ENCODE measurements around the gene MMADHC. TPM values are rescaled to one million over a fixed set of nuclear protein-coding genes. Genes with fewer than 3 reads are reported as not detected.

Gene MMADHC
- total RNA-seq, 6 donors from 2014 or later, result 21.1 to 80.9 (median 68.9) TPM

- DNase-seq (peak in 1 of 2 donors; percentile 55), ATAC-seq (ENCODE audit: low FRiP score in 2 of 2) (peak; percentile 57 to 81)
- no peaks in the 10 kb centered on the region for H3K27me3 ChIP-seq
- H3K4me1 ChIP-seq, result no peaks in the 10 kb centered on the region
- no peak overlapping the region for H3K4me3 ChIP-seq
- no peak for TF ChIP-seq EP300 (IDR thresholded peaks at IDR 0.05)
- TF ChIP-seq POLR2AphosphoS5 (IDR thresholded peaks at IDR 0.05), result no peak
- no peak for TF ChIP-seq POLR2A (IDR thresholded peaks at IDR 0.05)
- no peak for TF ChIP-seq CTCF (IDR thresholded peaks at IDR 0.05)
- no peak overlapping the region for H3K27ac ChIP-seq
- no peaks in the 10 kb centered on the region for H3K36me3 ChIP-seq
- H3K9me3 ChIP-seq, result no peaks in the 10 kb centered on the region
- 62 to 80% methylated on average over 7 to 8 of the region's 8 CpGs for WGBS, 2 donors
These were observed 49.3 kb downstream of the MMADHC start for GRCh38 chr2:149538138-149538833.

- Histone ChIP-seq H3K4me1 (no peaks in the 10 kb centered on the region), H3K27me3 (no peaks in the 10 kb centered on the region), H3K9me3 (no peaks in the 10 kb centered on the region), H3K36me3 (no peaks in the 10 kb centered on the region), H3K4me3 (no peak overlapping the region), H3K27ac (no peak overlapping the region)
- 0% methylated on average over 1 of the region's 1 CpG for WGBS, 2 donors
- TF ChIP-seq POLR2A (IDR thresholded peaks at IDR 0.05), result no peak
- no peak for TF ChIP-seq CTCF (IDR thresholded peaks at IDR 0.05)
- TF ChIP-seq POLR2AphosphoS5 (IDR thresholded peaks at IDR 0.05), result no peak
- TF ChIP-seq EP300 (IDR thresholded peaks at IDR 0.05), result no peak
- ATAC-seq (ENCODE audit: low FRiP score in 2 of 2) (no peak), DNase-seq (no peak)
These were observed 50.4 kb downstream of the MMADHC start for GRCh38 chr2:149537092-149537726.

DNA sequence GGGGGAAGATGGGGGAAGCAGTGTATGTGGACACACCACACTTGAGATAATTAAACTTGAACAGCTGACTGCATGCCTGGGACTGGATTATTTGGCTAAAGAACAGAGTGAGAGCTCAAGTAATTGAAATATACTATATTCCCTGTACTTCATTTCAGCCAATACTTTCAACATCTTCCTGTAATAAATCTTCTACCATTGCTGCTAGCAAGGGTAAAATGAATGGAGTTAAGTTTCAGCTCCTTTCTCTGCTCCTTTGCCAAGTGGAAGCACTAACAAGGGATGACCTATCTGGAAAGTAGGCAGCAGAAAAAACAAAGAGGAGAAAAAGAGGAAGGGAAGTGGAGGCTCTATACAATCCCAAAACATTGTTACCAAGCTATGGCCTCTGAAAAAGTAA is 50.9 kb downstream of the MMADHC start:
- H3K9me3 ChIP-seq, result no peaks in the 10 kb centered on the region
- H3K36me3 ChIP-seq, result no peaks in the 10 kb centered on the region
- H3K4me3 ChIP-seq, result no peak overlapping the region
- H3K27me3 ChIP-seq, result no peaks in the 10 kb centered on the region
- no peak for DNase-seq
- TF ChIP-seq EP300 (IDR thresholded peaks at IDR 0.05), result no peak
- no peak for TF ChIP-seq POLR2A (IDR thresholded peaks at IDR 0.05)
- TF ChIP-seq CTCF (IDR thresholded peaks at IDR 0.05), result no peak
- TF ChIP-seq POLR2AphosphoS5 (IDR thresholded peaks at IDR 0.05), result no peak
- H3K4me1 ChIP-seq, result no peaks in the 10 kb centered on the region
- ATAC-seq (ENCODE audit: low FRiP score in 2 of 2), result no peak
- H3K27ac ChIP-seq, result no peak overlapping the region

GRCh38 chr2:149534674-149535073 is 52.9 kb downstream of the MMADHC start:
- Histone ChIP-seq H3K27ac (no peak overlapping the region), H3K4me3 (no peak overlapping the region), H3K9me3 (no peaks in the 10 kb centered on the region), H3K4me1 (no peaks in the 10 kb centered on the region), H3K27me3 (no peaks in the 10 kb centered on the region), H3K36me3 (no peaks in the 10 kb centered on the region)
- WGBS, 2 donors, result 90% methylated on average over 7 of the region's 7 CpGs
- ATAC-seq (ENCODE audit: low FRiP score in 2 of 2) (no peak), DNase-seq (no peak)
- TF ChIP-seq POLR2AphosphoS5 (IDR thresholded peaks at IDR 0.05) (no peak), EP300 (IDR thresholded peaks at IDR 0.05) (no peak), CTCF (IDR thresholded peaks at IDR 0.05) (no peak), POLR2A (IDR thresholded peaks at IDR 0.05) (no peak)

- Histone ChIP-seq H3K27me3 (no peaks in the 10 kb centered on the region), H3K4me3 (no peak overlapping the region), H3K27ac (no peak overlapping the region), H3K36me3 (no peaks in the 10 kb centered on the region), H3K4me1 (no peaks in the 10 kb centered on the region), H3K9me3 (no peaks in the 10 kb centered on the region)
- no peak for TF ChIP-seq CTCF (IDR thresholded peaks at IDR 0.05)
- TF ChIP-seq EP300 (IDR thresholded peaks at IDR 0.05), result no peak
- TF ChIP-seq POLR2AphosphoS5 (IDR thresholded peaks at IDR 0.05), result no peak
- TF ChIP-seq POLR2A (IDR thresholded peaks at IDR 0.05), result no peak
- ATAC-seq (ENCODE audit: low FRiP score in 2 of 2), result no peak
- DNase-seq, result no peak
- WGBS, 2 donors, result 56 to 72% methylated on average over 3 of the region's 3 CpGs
These were observed 58.6 kb downstream of the MMADHC start for GRCh38 chr2:149528983-149529382.
